ENCODE measurements around the gene DPPA4. TPM values are rescaled to one million over a fixed set of nuclear protein-coding genes. Genes with fewer than 3 reads are reported as not detected.

Gene DPPA4
- total RNA-seq, 1 donor from 2014 or later, result not detected

DNA sequence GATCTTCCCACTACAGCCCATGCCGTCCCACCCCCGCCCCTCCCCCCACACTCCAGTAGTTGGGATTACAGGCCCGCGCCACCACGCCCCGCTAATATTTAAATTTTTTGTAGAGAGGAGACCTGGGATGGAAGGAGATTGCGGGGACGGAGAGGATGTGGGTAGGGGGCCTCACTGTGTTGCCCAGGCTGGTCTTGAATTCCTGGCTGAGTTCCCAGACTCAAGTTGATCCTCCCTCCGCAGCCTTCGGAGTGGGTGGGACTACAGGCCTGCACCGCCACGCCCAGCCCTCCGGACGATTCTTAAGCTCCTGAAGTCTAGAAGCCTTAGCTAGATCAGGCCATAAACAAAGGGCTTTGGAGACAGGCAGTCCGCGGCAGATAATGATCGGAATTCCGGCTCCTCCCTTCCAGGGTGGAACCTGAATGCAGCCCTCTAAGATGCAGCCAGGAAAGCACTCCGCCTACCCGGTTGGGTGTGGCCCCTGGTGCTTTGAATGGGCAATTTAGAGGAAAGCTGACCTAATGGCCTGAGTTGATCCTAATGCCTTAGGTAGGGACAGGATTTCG is 21.1 kb downstream of the DPPA4 start, which contains the start of gene DPPA2:
Gene DPPA2, minus strand, starts transcription at position 356 of the 569 bp plus-strand sequence. CDS start 1,975 bp downstream, outside the sequence.
- Histone ChIP-seq H3K36me3 (ENCODE audit: control insufficient read depth, insufficient read depth, low read length) (no peaks in the 10 kb centered on the region), H3K4me3 (ENCODE audit: low read depth, low read length) (no peak within 1 kb of the TSS), H3K27me3 (ENCODE audit: control insufficient read depth, insufficient read depth, low read length) (no peaks in the 10 kb centered on the region)
- no peak for DNase-seq (ENCODE audit: low read depth)
- TF ChIP-seq, protein P1, sequence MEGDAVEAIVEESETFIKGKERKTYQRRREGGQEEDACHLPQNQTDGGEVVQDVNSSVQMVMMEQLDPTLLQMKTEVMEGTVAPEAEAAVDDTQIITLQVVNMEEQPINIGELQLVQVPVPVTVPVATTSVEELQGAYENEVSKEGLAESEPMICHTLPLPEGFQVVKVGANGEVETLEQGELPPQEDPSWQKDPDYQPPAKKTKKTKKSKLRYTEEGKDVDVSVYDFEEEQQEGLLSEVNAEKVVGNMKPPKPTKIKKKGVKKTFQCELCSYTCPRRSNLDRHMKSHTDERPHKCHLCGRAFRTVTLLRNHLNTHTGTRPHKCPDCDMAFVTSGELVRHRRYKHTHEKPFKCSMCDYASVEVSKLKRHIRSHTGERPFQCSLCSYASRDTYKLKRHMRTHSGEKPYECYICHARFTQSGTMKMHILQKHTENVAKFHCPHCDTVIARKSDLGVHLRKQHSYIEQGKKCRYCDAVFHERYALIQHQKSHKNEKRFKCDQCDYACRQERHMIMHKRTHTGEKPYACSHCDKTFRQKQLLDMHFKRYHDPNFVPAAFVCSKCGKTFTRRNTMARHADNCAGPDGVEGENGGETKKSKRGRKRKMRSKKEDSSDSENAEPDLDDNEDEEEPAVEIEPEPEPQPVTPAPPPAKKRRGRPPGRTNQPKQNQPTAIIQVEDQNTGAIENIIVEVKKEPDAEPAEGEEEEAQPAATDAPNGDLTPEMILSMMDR (IDR thresholded peaks at IDR 0.05; ENCODE audit: insufficient read depth, low read length, poor library complexity, severe bottlenecking), result no peak

DNA sequence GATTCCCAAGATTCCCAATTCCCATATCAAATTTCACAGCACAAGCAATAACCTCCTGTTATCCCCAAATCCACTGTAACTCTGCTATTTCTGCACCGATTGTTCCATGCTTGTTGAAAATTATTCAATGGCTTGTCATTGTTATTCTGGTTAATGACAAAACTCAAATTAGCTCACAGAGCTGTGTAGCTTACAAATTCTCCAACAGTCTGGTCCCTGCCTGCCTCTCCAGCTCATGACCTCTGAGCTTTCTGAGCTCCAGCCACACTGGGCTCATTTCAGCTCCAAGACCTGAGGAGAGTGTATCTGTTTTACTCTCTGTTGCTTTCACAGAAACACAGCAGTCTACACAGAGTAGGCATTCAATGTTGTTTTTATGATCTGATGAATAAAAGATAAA is 24.3 kb downstream of the DPPA4 start:
- no peaks in the 10 kb centered on the region for H3K36me3 ChIP-seq (ENCODE audit: control insufficient read depth, insufficient read depth, low read length)
- no peaks in the 10 kb centered on the region for H3K27me3 ChIP-seq (ENCODE audit: control insufficient read depth, insufficient read depth, low read length)
- TF ChIP-seq, protein P1 (IDR thresholded peaks at IDR 0.05; ENCODE audit: insufficient read depth, low read length, poor library complexity, severe bottlenecking), result no peak
- no peak for DNase-seq (ENCODE audit: low read depth)
- no peak overlapping the region for H3K4me3 ChIP-seq (ENCODE audit: low read depth, low read length)

DNA sequence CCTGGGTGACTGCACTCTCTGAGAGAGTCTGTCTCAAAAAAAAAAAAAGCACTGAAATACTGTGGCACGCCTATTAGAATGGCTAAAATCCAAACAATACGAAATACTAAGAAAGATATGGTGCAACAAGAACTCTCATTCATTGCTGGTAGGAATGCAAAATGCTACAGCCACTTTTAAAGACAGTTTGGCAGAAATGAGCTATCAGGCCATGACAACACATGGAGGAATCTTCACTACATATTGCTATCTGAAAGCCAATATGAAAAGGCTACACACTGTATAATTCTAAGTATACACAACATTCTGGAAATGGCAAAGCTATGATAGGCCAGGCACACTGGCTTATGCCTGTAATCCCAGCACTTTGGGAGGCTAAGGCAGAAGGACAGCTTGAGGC is 39.9 kb downstream of the DPPA4 start:
- TF ChIP-seq, protein P1 (IDR thresholded peaks at IDR 0.05; ENCODE audit: insufficient read depth, low read length, poor library complexity, severe bottlenecking), result no peak
- DNase-seq (ENCODE audit: low read depth), result no peak
- H3K36me3 ChIP-seq (ENCODE audit: control insufficient read depth, insufficient read depth, low read length), result no peaks in the 10 kb centered on the region
- H3K27me3 ChIP-seq (ENCODE audit: control insufficient read depth, insufficient read depth, low read length), result no peaks in the 10 kb centered on the region
- no peak overlapping the region for H3K4me3 ChIP-seq (ENCODE audit: low read depth, low read length)

DNA sequence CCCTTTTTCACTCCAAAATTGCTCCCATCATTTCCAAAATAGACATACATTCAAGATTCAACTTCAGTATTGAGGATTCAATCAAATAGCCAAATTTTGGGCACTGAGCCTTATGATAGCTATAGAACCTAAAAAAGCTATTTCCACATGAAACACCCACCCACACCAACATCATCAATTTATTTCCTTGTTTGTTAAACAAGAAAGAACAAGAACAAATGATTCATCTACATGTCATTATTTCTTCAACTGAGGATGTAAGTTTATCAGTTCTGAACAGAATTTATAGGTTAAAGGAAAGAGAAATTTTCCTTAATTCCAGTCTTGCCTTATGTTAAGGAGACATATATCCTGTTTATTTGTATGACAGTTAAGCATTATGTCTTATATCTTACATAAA is 53.3 kb downstream of the DPPA4 start:
- DNase-seq (ENCODE audit: low read depth), result no peak
- no peak overlapping the region for H3K4me3 ChIP-seq (ENCODE audit: low read depth, low read length)
- TF ChIP-seq, protein P1 (IDR thresholded peaks at IDR 0.05; ENCODE audit: insufficient read depth, low read length, poor library complexity, severe bottlenecking), result no peak

DNA sequence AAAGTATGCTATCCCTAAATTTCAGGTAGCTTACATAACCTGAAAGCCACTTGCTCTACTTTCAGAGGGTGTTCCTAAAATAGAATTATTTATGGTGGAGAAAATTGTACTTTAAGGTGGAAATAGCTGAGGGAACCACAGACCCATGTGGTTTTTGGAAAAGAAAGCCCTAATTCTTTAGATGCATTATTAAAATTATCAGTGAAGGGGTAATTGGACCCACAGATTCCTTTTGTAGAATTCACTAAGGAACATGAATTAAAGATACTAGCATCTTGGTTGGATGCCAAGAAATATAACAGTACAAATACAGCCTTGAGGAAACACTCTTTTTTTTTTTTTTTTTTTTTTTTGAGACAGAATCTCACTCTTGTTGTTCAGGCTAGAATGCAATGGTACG is 58.8 kb downstream of the DPPA4 start:
- no peak for DNase-seq (ENCODE audit: low read depth)
- Histone ChIP-seq H3K4me3 (ENCODE audit: low read depth, low read length) (no peak overlapping the region), H3K27me3 (ENCODE audit: control insufficient read depth, insufficient read depth, low read length) (no peaks in the 10 kb centered on the region), H3K36me3 (ENCODE audit: control insufficient read depth, insufficient read depth, low read length) (no peaks in the 10 kb centered on the region)
- TF ChIP-seq, protein P1 (IDR thresholded peaks at IDR 0.05; ENCODE audit: insufficient read depth, low read length, poor library complexity, severe bottlenecking), result no peak

More for the DNA sequence above, 53.3 kb downstream of the DPPA4 start:
- Histone ChIP-seq H3K36me3 (ENCODE audit: control insufficient read depth, insufficient read depth, low read length) (no peaks in the 10 kb centered on the region), H3K27me3 (ENCODE audit: control insufficient read depth, insufficient read depth, low read length) (no peaks in the 10 kb centered on the region)

DNA sequence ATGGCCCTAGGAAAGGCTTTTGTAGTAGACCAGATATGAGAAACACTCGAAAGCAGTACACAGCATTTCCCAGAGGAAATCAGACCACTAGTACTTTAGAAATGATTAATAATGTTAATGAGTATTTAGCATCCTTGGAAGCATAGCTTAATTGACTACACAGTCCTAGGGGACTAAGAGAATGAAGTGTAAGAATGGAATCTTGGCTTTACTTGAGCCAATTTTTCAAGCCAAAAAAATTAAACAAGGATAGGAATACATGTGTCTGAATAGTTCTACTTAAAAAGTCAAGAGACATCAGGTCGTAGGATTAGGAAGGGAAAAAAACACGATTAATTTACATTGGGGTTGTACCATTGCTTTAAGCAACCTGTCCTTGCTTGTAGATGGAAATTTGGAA is 59.2 kb downstream of the DPPA4 start:
- TF ChIP-seq, protein P1 (IDR thresholded peaks at IDR 0.05; ENCODE audit: insufficient read depth, low read length, poor library complexity, severe bottlenecking), result no peak
- Histone ChIP-seq H3K4me3 (ENCODE audit: low read depth, low read length) (no peak overlapping the region), H3K36me3 (ENCODE audit: control insufficient read depth, insufficient read depth, low read length) (no peaks in the 10 kb centered on the region), H3K27me3 (ENCODE audit: control insufficient read depth, insufficient read depth, low read length) (no peaks in the 10 kb centered on the region)
- no peak for DNase-seq (ENCODE audit: low read depth)

Data from kidney epithelial cell (primary cell).